GM12874 (cell line): ENCODE measurements around the gene RBBP5.

Experiments
- TF ChIP-seq, protein P1 (sequence below): IDR thresholded peaks from 2 replicates; pipeline ENCODE4 v1.5.1; 2011; ENCODE audit warnings: low read depth, mild to moderate bottlenecking, control low read depth, low read length, moderate library complexity; ENCODE audit not compliant: insufficient read depth

The RBBP5 gene

GRCh38 chr1:205038132-205038786 lies 83.5 kb downstream of the RBBP5 start:
- TF ChIP-seq, protein P1, sequence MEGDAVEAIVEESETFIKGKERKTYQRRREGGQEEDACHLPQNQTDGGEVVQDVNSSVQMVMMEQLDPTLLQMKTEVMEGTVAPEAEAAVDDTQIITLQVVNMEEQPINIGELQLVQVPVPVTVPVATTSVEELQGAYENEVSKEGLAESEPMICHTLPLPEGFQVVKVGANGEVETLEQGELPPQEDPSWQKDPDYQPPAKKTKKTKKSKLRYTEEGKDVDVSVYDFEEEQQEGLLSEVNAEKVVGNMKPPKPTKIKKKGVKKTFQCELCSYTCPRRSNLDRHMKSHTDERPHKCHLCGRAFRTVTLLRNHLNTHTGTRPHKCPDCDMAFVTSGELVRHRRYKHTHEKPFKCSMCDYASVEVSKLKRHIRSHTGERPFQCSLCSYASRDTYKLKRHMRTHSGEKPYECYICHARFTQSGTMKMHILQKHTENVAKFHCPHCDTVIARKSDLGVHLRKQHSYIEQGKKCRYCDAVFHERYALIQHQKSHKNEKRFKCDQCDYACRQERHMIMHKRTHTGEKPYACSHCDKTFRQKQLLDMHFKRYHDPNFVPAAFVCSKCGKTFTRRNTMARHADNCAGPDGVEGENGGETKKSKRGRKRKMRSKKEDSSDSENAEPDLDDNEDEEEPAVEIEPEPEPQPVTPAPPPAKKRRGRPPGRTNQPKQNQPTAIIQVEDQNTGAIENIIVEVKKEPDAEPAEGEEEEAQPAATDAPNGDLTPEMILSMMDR, result no peak

GRCh38 chr1:205037539-205037938 lies 84.2 kb downstream of the RBBP5 start:
- TF ChIP-seq, protein P1, result no peak
